NCI-H128 (cell line): ENCODE measurements around the gene PLG.
"Not testable (repeated sequence)": the region's sequence is repeated elsewhere in the genome, so short reads cannot be mapped to it uniquely, and the experiment has no call there.

Experiments
- DNase-seq: peaks from one replicate; lab custom pipeline; 2025; ENCODE audit not compliant: unreplicated experiment; lab: John Stamatoyannopoulos, UW

PLG gene

DNA sequence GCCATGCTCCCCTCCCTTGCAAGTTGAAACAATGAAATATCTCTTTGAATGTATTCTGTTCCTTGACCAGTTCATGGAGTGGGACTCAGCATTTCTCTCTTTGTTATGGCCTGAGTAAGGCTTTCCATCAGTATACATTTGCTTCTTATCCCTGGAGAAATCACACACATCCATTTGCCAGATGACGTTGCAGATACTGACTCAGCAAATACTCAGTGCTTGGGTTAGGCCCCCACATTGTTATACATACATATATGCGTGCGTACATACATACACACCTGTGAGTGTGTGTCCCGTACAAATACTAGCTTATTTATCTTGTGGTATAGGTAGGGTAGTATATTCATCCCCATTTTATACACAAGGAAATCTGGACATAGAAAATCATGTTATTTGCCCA lies 72.4 kb downstream of the PLG start:
- DNase-seq, result no peak

DNA sequence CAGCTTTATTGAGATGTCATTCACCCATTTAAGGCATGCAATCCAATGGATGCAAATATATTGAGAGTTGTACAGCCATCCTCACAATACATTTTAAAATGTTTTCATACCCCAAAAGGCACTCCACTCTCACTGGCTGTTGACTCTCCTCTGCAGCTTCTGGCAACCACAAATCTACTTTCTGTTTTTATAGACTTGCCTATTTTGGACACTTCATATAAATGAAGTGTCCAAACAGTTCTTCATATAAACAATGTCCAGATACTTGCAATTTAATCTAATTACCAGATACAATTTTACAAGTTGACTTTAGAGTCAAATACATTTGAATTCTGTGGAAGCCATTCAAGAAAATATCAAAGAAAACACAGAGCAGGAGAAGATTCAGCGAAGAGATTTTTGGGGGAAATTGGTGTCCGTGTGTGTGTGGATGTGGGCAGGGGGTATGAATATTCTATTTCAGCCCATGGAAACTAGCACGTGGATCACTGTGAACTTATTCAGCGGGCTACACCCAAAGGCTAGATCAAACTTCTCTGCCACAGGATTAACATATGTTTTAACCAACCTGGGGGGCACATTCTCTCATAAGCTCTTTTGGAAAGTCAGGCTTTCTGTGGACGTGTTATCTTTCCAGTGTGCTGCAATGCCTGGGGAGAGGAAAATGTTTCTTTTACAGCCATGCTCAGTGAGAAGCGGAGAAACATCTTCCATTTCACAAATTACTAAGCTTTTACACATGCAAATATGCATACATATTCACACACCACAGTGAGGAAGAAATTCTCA lies 73.9 kb downstream of the PLG start:
- DNase-seq, result no peak

DNA sequence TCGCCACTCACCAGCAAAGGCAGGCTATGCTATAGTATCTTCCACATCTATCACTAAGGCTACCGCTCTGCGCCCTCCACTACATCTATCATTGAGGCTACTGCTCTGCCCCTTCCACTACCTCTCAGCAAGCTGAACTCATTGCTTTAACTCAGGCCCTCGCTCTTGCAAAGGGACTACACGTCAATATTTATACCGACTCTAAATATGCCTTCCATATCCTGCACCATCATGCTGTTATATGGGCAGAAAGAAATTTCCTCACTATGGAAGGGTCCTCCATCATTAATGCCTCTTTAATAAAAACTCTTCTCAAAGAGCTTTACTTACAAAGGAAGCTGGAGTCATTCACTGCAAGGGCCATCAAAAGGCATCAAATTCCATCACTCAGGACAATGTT lies 77.1 kb downstream of the PLG start:
- not testable (repeated sequence) for DNase-seq

DNA sequence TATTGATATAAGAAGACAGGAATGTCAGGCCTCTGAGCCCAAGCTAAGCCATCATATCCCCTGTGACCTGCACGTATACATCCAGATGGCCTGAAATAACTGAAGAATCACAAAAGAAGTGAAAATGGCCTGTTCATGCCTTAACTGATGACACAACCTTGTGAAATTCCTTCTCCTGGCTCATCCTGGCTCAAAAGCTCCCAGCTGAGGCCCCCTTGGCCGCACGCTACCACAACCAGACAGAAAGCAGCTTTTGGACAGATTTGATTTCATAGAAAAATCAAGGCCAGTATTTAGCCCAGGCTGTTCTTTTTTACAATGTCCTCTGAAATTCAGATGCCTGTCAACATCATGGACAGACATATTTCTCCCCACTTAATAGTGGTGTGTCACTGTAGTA lies 78.6 kb downstream of the PLG start:
- DNase-seq, result not testable (repeated sequence)

DNA sequence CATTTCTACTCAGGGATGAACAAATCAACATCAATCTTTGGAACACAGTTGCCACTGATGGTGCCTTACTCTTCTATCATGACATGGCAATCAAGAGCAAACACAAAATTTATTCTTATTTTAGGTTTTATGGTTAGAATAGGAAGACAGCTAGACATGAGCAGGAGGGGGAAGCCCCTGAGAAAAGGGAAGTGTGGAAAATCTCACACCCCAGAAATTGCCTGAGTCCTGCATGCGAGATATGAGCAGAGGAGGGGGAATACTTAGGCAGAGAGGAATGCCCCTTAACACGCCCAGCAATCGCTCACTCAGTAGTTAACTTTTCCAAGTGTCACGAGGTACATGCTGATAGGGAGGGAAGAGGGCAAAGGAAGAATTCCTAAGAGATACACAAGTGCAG lies 79.3 kb downstream of the PLG start:
- DNase-seq, result no peak

DNA sequence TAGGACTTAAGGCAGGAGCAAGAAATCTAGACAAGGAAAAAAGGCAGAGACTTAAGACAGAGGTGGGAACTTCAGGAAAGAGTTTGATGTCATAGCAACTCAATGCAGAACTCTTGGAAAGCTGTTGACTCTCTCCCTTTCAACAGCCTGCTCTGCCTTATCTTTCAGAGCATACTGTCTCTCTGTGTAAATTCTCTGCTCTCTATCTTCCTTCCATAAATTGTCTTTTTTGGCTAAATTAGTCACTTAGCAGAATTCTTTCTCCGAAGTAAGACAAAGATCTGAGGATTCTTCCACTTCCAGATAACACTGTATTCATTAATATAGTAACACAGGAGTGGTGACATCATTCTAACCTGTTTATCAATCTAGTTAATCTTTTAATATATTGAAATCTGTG lies 80.2 kb downstream of the PLG start:
- DNase-seq, result no peak

DNA sequence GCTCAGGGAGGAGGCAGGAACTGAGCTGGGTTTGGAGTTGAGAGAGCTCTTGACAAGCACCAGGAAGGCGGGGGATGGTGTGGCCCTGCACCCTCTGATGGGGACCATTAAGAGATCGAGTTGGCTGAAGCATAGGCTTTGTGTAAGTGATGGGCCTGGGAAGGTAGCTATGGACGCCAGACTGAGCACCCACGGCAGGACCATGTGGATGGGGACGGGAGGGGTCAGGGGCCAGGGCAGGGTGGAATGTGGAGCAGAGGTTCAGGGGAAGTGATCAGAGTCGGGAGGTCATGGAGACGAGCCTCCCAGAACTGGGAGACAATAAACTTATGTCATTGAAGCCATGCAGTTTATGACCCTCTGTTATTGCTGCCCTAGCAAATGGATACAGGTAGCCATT lies 81.7 kb downstream of the PLG start:
- no peak for DNase-seq

DNA sequence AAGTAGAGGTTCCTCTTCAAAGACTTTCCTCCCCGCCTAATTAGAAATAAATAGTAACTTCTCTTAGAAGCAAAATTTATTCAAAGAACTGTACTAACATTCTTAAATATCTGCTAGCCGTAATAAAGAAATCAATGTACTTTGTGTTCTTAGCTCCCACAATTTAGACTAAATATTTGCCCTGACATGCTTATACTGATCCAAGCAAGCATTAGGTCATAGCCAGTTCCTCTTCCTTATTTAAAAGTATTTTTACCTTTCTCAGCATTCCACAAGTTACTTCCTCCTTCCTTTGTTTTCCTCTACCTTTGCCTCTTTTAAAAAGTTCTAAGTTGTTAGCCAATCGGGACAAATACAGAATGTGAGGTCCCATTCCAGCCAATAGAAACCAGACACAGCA lies 86.1 kb downstream of the PLG start:
- DNase-seq, result not testable (repeated sequence)

DNA sequence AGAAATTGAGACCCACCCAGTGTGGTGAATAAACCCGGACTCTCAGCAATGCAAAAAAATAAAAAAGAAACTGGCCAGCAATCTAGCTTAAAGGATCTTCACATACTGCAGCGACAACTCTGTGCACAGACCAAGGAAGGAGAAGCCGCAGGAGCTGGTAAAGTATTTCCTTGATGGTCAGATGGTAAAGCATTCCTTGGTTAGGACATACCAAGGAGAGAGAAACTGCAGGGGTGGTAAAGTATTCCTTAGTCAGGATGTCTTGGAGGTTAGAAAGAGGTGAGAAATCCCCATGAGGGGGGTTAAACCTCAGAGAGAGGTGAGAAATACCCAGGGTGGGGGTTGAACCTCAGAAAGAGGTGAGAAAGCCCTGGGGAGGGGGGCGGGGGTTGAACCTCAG lies 86.8 kb downstream of the PLG start:
- no peak for DNase-seq

DNA sequence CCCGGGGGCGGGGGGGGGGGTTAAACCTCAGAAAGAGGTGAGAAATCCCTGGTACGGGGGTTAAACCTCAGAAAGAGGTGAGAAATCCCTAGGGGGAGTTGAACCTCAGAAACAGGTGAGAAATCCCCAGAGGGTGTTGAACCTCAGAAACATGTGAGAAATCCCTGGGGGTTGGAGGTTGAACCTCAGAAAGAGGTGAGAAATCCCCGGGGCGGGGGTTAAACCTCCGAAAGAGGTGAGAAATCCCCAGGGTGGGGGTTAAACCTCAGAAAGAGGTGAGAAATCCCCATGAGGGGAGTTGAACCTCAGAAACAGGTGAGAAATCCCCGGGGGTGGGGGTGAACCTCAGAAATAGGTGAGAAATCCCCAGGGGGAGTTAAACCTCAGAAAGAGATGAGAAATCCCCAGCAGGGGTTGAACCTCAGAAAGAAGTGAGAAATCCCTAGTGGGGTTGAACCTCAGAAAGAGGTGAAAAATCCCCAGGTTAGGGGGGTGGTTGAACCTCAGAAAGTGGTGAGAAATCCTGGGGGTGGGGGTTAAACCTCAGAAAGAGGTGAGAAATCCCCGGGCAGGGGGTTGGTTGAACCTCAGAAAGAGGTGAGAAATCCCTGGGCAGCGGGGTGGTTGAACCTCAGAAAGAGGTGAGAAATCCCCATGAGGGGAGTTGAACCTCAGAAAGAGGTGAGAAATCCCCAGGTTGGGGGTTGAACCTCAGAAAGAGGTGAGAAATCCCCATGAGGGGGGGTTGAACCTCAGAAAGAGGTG lies 87.4 kb downstream of the PLG start:
- DNase-seq, result no peak

DNA sequence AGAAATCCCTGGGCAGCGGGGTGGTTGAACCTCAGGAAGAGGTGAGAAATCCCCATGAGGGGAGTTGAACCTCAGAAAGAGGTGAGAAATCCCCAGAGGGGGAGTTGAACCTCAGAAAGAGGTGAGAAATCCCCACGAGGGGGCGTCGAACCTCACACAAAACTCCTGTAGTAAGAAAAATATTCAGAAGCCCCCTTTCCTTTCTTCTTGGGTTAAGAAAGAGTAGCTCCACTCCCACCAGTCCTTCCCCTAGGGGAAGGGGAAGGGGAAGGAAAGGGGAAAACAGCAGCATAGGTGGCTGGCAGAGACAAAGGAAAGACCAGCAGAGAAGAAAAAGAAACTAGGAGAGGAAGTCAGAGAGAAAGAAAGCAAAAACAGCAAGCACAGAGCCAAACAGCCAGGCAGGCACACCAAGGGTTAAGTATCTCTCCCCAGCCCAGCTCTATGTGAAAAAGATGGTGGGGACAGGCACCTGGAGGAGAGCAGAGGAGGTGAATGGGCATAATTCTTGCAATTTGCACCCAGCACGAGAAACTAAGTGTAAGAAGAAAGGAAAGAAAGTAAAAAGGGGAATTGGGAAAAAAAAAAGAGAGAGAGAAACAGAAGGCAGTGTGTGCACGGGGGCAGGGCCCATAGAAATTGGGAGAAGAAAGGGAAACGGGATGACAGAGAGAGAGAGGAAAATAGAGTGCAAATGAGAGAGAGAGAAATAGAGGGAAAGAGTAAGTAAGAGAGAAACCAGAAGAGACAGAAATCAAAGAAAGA lies 88.2 kb downstream of the PLG start:
- DNase-seq, result no peak

DNA sequence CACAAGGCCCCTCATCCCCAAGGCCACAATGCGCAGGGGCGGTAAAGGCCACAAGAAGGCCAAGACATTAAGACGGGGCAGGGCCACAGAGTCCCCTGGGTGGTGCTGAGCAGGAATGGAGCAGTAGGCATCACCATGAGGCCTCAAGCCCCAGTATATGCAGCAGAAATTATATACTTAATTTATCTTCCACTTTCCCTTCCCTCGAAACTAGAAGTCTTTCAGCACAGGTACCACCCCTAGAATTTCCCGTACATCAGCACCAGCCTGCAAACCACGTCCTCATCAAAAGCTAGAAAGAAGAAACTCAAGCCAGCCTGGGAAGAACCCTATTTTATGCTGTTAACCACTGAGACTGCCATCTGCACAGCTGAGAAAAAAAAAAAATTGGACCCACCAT lies 89.4 kb downstream of the PLG start:
- DNase-seq, result no peak

DNA sequence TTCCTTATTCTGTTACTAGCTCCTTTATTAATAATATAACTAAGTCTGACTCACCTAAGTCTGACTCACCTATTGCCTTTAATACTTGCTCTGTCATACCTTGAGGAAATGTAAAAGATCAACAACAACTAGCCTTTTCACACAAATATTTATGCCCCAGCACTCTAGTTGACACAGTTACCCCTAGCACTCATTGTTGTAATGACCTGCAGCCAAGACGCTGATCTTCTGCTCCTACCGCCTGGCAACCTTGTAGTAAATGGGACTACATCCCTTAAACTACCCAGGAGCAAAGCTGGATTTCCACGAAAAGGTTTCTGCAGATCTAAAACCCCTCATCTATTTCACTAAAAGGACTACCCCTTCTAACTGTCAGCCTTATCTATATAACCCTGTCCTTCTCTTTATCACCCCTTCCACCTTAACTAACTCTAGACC lies 90.0 kb downstream of the PLG start:
- no peak for DNase-seq

DNA sequence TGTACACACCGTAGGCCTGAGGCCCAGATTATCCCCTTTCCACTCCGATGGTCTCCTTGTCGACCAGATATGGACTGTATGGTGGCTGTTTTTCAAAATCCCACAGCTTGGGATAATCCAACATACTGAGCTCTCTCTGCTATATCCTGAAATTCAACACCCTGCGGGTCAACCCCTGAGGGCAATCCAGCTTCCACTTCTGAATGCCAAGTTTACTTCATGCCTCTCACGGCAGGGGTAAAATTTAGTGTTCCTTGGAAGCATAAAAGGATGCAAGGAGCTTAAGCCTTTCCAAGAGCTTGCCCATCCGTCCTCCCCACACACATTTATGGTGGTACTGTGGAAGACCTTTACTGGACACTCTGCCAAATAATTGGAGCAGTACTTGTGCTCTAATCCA lies 90.7 kb downstream of the PLG start:
- no peak for DNase-seq

DNA sequence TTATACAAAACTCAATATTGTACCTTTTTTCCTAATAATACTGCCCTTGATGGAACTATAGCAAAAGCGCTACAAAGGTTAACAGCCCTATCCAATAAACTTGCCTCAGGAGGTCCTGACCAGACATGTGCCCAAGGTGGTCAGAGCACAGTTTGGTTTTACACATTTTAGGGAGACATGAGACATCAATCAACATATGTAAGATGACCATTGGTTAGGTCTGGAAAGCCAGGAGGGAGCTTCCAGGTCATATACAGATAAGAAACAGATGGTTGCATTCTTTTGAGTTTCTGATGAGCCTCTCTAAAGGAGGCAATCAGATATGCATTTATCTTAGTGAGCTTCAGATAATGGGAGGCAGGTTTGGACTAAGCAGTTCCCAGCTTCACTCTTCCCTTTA lies 91.6 kb downstream of the PLG start:
- no peak for DNase-seq

DNA sequence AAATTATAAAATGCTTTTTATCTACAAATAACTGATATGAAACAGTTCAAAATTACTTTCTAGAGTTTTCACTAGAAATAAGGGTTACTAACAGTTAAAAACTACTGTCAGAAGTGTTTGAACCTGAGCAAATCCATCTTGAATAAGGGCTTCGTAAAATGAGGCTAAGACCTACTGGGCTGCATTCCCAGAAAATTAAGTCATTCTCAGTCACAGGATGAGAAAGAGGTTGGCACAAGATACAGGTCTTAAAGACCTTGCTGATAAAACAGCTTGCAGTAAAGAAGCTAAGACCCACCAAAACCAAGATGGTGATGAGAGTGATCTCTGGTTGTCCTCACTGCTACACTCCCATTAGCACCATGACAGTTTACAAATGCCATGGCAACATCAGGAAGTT lies 93.7 kb downstream of the PLG start:
- no peak for DNase-seq

DNA sequence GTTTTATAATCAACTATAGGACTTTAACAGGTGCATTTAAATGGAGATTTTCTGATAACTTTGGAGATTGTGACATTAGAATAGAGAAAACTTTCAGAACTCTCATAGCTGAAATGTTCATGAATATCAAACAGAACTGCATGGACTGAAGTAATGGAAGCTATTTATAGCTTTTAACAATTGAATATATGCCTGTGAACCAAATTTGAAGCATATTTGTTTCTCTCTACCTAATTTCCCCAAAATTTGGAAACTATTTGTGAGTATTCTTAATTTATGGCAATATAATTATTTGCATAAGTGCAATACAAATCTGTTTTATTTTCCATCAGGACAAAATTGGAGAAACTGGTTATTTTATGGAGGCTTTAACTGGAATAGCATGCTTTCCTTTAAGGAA lies 96.6 kb downstream of the PLG start:
- DNase-seq, result no peak

DNA sequence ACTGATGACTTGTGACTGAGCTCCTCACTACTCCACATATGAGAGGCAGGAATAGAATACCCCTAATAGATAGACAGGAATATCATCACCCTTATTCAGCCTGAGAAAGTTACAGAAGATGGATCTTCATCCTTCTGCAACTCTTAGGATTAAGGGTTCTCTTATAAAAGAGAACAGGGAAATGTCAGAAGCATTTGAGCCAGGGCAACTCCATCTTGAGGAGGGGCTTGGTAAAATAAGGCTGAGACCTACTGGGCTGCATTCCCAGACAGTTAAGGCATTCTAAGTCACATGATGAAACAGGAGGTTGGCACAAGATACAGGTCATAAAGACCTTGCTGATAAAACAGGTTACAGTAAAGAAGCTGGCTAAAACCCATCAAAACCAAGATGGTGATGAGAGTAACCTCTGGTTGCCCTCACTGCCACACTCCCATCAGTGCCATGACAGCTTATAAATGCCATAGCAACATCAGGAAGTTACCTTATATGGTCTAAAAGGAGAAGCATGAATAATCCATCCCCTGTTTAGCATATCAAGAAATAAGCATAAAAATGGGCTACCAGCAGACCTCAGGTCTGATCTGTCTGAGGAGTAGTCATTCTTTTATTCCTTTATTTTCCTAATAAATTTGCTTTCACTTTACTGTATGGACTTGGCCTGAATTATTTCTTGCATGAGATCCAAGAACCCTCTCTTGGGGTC lies 97.9 kb downstream of the PLG start:
- no peak for DNase-seq

DNA sequence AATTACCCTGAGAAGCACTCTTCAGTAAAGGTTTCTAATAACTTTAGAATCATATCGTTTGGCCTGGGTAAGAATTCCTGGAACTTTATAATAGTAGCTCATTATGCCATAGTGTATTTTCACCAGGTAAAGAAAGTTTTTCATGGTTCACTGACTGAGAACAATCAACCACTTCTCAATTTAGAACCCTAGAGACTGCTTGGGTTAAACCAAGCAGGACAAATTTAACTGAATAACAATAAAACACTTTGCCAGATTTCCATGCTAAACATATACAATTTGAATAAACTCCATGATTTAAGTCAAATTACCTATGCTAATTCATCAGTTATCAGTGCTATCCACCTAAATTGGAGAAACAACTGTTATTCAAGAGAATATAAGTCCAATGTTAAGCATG lies 99.4 kb downstream of the PLG start:
- no peak for DNase-seq

DNA sequence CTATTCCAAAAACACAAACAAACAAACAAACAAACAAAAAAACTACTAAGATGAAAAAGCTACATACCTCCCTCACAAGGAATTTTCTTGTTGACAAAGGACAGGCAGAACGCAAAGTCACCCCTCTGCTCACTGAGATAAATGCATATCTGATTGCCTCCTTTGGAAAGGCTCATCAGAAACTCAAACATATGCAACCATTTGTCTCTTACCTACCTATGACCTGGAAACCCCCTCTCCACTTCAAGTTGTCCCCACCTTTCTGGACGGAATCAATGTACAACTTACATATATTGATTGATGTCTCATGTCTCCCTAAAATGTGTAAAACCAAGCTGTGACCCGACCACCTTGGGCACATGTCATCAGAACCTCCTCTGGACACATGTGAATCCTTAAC lies 100.0 kb downstream of the PLG start:
- not testable (repeated sequence) for DNase-seq
